ENCODE measurements around the gene VPS45. TPM values are rescaled to one million over a fixed set of nuclear protein-coding genes. Genes with fewer than 3 reads are reported as not detected.
A peak's percentile ranks its signal among the peaks of the same experiment; 100 is the strongest.
"Not testable (repeated sequence)": the region's sequence is repeated elsewhere in the genome, so short reads cannot be mapped to it uniquely, and the experiment has no call there.

Gene VPS45
- polyA plus RNA-seq (2013, experiment 1 of 2): 24.0 TPM
- 26.4 TPM for polyA plus RNA-seq (2013, experiment 2 of 2)

DNA sequence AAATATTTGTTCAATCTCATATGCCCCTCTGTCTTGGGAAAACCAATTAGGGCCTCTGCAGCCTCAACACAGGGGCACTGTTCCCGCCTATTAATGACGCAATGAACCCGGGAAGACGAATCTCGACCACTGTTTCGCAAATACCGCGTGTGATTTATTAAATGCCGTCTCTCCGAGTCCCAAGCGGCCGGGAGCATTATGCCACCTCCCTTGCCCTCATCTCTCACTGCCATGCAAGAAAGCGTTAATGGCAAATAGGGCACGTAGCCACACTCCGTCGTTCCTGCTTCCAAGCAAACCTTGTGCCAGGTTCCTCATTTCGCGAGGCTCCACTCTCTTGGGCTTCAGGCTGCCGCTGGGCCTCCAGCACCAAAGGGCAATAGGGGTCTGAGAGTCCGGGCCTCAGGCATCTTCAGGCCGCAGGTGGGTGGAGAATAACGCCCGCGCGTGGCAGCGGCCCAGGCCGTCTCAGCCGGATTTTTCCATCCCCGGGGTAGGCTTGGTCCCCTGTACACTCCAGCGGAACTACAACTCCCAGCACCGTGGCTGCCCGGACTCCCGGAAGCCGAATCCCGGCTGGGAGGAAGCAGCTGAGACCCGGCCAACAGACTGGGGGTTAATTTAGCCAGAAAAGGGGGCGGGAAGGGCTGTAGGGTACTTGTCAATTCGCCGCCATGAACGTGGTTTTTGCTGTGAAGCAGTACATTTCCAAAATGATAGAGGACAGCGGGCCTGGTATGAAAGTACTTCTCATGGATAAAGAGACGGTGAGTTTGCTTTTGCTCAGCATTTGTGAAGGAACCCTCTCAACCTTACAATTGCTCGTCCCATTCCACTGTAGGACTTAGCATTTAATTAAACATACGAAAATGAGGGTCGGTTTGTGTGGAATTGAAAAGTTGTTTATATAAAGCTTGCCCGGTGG, at the start of gene VPS45:
Gene VPS45 (plus strand): TSS at position 593 of the 925 bp plus-strand sequence. CDS start 82 bp downstream, at position 675.
- peak within 1 kb of the TSS; percentile 85 for H3K4me3 ChIP-seq (ENCODE audit: low read length)
- H3K4me1 ChIP-seq (ENCODE audit: insufficient read depth, low read length): peaks cover 10% of the 10 kb centered on the region; the same call in 1 of the 2 replicates
- H3K27ac ChIP-seq (ENCODE audit: low read depth, low read length): peak within 1 kb of the TSS; percentile 91
- H3K9ac ChIP-seq (ENCODE audit: low read depth, low read length): peak within 1 kb of the TSS; percentile 92
- under 1% methylated on average over 42 of the region's 46 CpGs for WGBS
- H3K27me3 ChIP-seq (ENCODE audit: insufficient read depth, low read length): no peaks in the 10 kb centered on the region
- peaks cover 15% of the 10 kb centered on the region for H3K36me3 ChIP-seq (ENCODE audit: insufficient read depth, low read length)
- no peaks in the 10 kb centered on the region for H3K9me3 ChIP-seq (ENCODE audit: insufficient read depth, low read depth, low read length)

- Histone ChIP-seq H3K4me3 (ENCODE audit: low read length) (no peak overlapping the region), H3K36me3 (ENCODE audit: insufficient read depth, low read length) (no peaks in the 10 kb centered on the region), H3K4me1 (ENCODE audit: insufficient read depth, low read length) (peaks cover 4% of the 10 kb centered on the region; the same call in 1 of the 2 replicates), H3K9me3 (ENCODE audit: insufficient read depth, low read depth, low read length) (no peaks in the 10 kb centered on the region), H3K27me3 (ENCODE audit: insufficient read depth, low read length) (no peaks in the 10 kb centered on the region), H3K9ac (ENCODE audit: low read depth, low read length) (no peak overlapping the region), H3K27ac (ENCODE audit: low read depth, low read length) (no peak overlapping the region)
- WGBS: 92% methylated on average over 4 of the region's 4 CpGs
Measured at GRCh38 chr1:150018165-150018564, 49.4 kb upstream of the VPS45 start.

DNA sequence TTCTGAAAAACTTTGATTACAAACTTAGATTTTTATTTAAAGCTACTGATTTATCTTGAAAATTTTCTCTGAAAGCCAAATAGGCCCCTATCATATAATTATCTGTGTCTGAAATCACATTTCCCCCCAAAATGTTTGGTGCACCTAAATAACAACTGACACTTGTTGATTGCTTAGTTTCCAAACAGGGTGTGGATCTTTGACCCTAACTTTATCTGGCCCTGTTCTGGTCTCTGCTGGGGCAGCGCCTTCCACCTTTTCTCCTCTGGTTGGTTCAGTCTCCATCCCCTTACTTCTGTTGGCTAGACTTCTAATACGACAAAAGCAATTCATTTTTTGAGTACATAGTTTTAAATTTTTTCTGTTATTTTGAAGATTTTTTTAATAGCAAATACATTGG, 46.9 kb upstream of the VPS45 start:
- no peak overlapping the region for H3K9ac ChIP-seq (ENCODE audit: low read depth, low read length)
- H3K27ac ChIP-seq (ENCODE audit: low read depth, low read length): no peak overlapping the region
- H3K27me3 ChIP-seq (ENCODE audit: insufficient read depth, low read length): no peaks in the 10 kb centered on the region
- peaks cover 4% of the 10 kb centered on the region; the same call in 1 of the 2 replicates for H3K4me1 ChIP-seq (ENCODE audit: insufficient read depth, low read length)
- no peak overlapping the region for H3K4me3 ChIP-seq (ENCODE audit: low read length)
- H3K9me3 ChIP-seq (ENCODE audit: insufficient read depth, low read depth, low read length): no peaks in the 10 kb centered on the region
- H3K36me3 ChIP-seq (ENCODE audit: insufficient read depth, low read length): no peaks in the 10 kb centered on the region
- WGBS: 90% methylated on average over 1 of the region's 2 CpGs

DNA sequence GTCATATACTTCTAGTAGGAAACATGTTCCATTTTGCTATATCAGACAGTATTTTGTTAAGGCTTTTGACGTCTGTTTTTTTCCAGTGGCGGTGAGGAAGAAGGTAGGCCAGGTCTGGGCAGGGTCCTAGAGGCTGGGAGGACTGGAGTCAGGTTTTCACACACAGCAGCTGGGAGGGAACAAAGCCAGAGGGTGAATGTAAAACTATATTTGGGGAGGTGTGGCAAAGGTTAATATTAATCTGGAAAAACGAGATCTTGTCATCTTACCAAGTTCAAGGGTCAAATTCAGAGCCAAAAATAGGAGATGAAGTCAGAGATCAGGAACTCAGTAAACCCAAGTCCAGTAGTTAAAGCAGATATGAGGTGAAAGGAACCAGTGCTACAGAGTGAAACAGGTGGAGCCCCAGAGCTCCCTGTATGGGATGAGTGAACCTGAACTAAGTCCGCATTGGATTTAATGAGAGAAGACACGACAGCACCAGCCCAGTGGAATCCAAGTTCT, 46.3 kb upstream of the VPS45 start:
- Histone ChIP-seq H3K27ac (ENCODE audit: low read depth, low read length) (no peak overlapping the region), H3K4me3 (ENCODE audit: low read length) (no peak overlapping the region), H3K9me3 (ENCODE audit: insufficient read depth, low read depth, low read length) (no peaks in the 10 kb centered on the region), H3K27me3 (ENCODE audit: insufficient read depth, low read length) (no peaks in the 10 kb centered on the region), H3K4me1 (ENCODE audit: insufficient read depth, low read length) (peaks cover 4% of the 10 kb centered on the region; the same call in 1 of the 2 replicates), H3K36me3 (ENCODE audit: insufficient read depth, low read length) (no peaks in the 10 kb centered on the region), H3K9ac (ENCODE audit: low read depth, low read length) (no peak overlapping the region)
- 80% methylated on average over 5 of the region's 5 CpGs for WGBS

DNA sequence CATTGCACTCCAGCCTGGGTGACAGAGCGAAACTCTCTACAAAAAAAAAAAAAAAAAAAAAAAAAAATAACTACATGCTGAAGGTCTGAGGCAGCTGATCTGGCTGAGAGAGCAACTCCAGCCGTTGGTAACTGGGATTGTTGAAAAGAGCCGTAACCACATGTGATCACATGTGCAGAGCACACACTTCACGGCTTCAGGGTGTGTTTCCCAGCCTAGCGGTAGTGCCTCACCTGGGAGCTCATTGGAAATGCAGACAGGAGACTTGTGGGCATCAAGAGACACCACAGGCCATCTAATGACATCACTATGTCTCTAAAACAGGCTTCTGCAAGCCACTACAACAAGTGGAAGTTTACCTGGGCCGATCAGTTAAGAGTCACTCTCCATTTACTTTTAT, 45.2 kb upstream of the VPS45 start:
- H3K9me3 ChIP-seq (ENCODE audit: insufficient read depth, low read depth, low read length): no peaks in the 10 kb centered on the region
- H3K4me3 ChIP-seq (ENCODE audit: low read length): no peak overlapping the region
- H3K9ac ChIP-seq (ENCODE audit: low read depth, low read length): no peak overlapping the region
- 85% methylated on average over 5 of the region's 6 CpGs for WGBS
- no peak overlapping the region for H3K27ac ChIP-seq (ENCODE audit: low read depth, low read length)
- H3K27me3 ChIP-seq (ENCODE audit: insufficient read depth, low read length): no peaks in the 10 kb centered on the region
- H3K4me1 ChIP-seq (ENCODE audit: insufficient read depth, low read length): no peaks in the 10 kb centered on the region; the same call in 1 of the 2 replicates
- H3K36me3 ChIP-seq (ENCODE audit: insufficient read depth, low read length): no peaks in the 10 kb centered on the region

- no peaks in the 10 kb centered on the region for H3K4me1 ChIP-seq (ENCODE audit: insufficient read depth, low read length)
- H3K36me3 ChIP-seq (ENCODE audit: insufficient read depth, low read length): no peaks in the 10 kb centered on the region
- no peak overlapping the region for H3K9ac ChIP-seq (ENCODE audit: low read depth, low read length)
- no peaks in the 10 kb centered on the region for H3K9me3 ChIP-seq (ENCODE audit: insufficient read depth, low read depth, low read length)
- no peak overlapping the region for H3K27ac ChIP-seq (ENCODE audit: low read depth, low read length)
- WGBS: 92% methylated on average over 2 of the region's 2 CpGs
- H3K4me3 ChIP-seq (ENCODE audit: low read length): no peak overlapping the region
- no peaks in the 10 kb centered on the region for H3K27me3 ChIP-seq (ENCODE audit: insufficient read depth, low read length)
Measured at GRCh38 chr1:150024156-150024555, 43.4 kb upstream of the VPS45 start.

GRCh38 chr1:150028322-150028721, 39.3 kb upstream of the VPS45 start:
- no peaks in the 10 kb centered on the region for H3K4me1 ChIP-seq (ENCODE audit: insufficient read depth, low read length)
- no peak overlapping the region for H3K4me3 ChIP-seq (ENCODE audit: low read length)
- WGBS: 94% methylated on average over 1 of the region's 1 CpG
- no peaks in the 10 kb centered on the region for H3K9me3 ChIP-seq (ENCODE audit: insufficient read depth, low read depth, low read length)
- no peaks in the 10 kb centered on the region for H3K27me3 ChIP-seq (ENCODE audit: insufficient read depth, low read length)
- H3K36me3 ChIP-seq (ENCODE audit: insufficient read depth, low read length): no peaks in the 10 kb centered on the region
- H3K27ac ChIP-seq (ENCODE audit: low read depth, low read length): no peak overlapping the region
- no peak overlapping the region for H3K9ac ChIP-seq (ENCODE audit: low read depth, low read length)

DNA sequence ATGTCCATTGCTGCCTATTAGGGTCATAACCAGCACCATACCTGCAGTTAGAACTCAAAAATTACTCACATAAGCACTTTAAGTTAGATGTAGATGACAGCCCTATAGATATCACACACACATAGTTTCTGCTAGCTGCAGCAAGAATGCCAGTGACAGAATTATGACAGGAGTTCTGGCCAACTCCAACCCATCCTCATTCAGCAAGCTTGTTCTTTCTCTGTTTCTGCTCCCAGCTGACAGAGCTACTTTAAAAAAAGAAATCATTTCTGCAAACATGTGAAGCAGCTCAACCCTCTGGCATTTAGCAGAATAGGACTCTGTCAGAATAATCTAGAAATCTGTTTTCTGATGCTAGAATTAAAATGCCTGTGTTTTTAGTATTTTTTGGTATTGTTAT, 33.2 kb upstream of the VPS45 start:
- H3K9ac ChIP-seq (ENCODE audit: low read depth, low read length): no peak overlapping the region
- H3K36me3 ChIP-seq (ENCODE audit: insufficient read depth, low read length): no peaks in the 10 kb centered on the region
- H3K4me1 ChIP-seq (ENCODE audit: insufficient read depth, low read length): no peaks in the 10 kb centered on the region
- no peak overlapping the region for H3K27ac ChIP-seq (ENCODE audit: low read depth, low read length)
- no peak overlapping the region for H3K4me3 ChIP-seq (ENCODE audit: low read length)
- H3K9me3 ChIP-seq (ENCODE audit: insufficient read depth, low read depth, low read length): no peaks in the 10 kb centered on the region
- H3K27me3 ChIP-seq (ENCODE audit: insufficient read depth, low read length): no peaks in the 10 kb centered on the region

DNA sequence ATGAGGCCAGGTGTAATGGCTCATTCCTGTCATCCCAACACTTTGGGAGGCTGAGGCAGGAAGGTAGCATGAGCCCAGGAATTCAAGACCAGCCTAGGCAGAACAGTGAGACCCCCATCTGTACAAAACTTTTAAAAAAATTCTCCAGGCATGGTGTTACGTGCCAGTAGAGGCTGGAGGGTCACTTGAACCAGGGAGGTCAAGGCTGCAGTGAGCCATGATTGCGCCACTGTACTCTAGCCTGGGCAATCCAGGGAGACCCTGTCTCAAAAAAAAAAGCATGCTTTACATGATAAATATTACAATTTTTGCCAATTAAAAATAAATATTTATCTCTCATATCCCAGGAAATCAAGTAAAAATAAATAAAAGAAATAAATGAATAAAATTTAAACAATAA, 17.6 kb upstream of the VPS45 start:
- Histone ChIP-seq H3K4me3 (ENCODE audit: low read length) (no peak overlapping the region), H3K4me1 (ENCODE audit: insufficient read depth, low read length) (peaks cover 4% of the 10 kb centered on the region), H3K9ac (ENCODE audit: low read depth, low read length) (no peak overlapping the region), H3K27ac (ENCODE audit: low read depth, low read length) (no peak overlapping the region), H3K36me3 (ENCODE audit: insufficient read depth, low read length) (no peaks in the 10 kb centered on the region), H3K9me3 (ENCODE audit: insufficient read depth, low read depth, low read length) (no peaks in the 10 kb centered on the region), H3K27me3 (ENCODE audit: insufficient read depth, low read length) (no peaks in the 10 kb centered on the region)
- WGBS: 91% methylated on average over 2 of the region's 2 CpGs

GRCh38 chr1:150051089-150051373, 16.5 kb upstream of the VPS45 start:
- WGBS: 73% methylated on average over 7 of the region's 7 CpGs
- Histone ChIP-seq H3K9me3 (ENCODE audit: insufficient read depth, low read depth, low read length) (no peaks in the 10 kb centered on the region), H3K27ac (ENCODE audit: low read depth, low read length) (no peak overlapping the region), H3K9ac (ENCODE audit: low read depth, low read length) (no peak overlapping the region), H3K4me1 (ENCODE audit: insufficient read depth, low read length) (peaks cover 4% of the 10 kb centered on the region), H3K4me3 (ENCODE audit: low read length) (no peak overlapping the region), H3K27me3 (ENCODE audit: insufficient read depth, low read length) (no peaks in the 10 kb centered on the region), H3K36me3 (ENCODE audit: insufficient read depth, low read length) (no peaks in the 10 kb centered on the region)

DNA sequence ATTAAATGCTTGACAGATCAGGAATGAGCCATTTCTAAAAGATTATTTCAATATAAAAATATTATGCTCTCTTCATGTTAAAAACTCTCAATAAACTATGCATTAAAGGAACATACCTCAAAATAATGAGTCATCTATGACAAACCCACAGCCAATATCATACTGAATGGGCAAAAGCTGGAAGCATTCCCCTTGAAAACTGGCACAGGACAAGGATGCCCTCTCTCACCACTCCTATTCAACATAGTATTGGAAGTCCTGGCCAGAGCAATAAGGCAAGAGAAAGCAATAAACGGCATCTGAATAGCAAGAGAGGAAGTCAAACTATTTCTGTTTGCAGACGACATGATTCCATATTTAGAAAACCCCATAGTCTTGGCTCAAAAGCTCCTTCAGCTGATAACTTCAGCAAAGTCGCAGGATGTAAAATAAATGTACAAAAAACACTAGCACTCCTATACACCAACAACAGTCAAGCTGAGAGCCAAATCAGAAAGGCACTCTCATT, 15.6 kb upstream of the VPS45 start:
- H3K4me3 ChIP-seq (ENCODE audit: low read length); H3K9me3 ChIP-seq (ENCODE audit: insufficient read depth, low read depth, low read length); H3K4me1 ChIP-seq (ENCODE audit: insufficient read depth, low read length); H3K27ac ChIP-seq (ENCODE audit: low read depth, low read length); H3K9ac ChIP-seq (ENCODE audit: low read depth, low read length); H3K36me3 ChIP-seq (ENCODE audit: insufficient read depth, low read length); H3K27me3 ChIP-seq (ENCODE audit: insufficient read depth, low read length): not testable (repeated sequence)
- WGBS: 87% methylated on average over 3 of the region's 3 CpGs
